ENCODE data around the gene AGBL4. TPM values are rescaled to one million over a fixed set of nuclear protein-coding genes. Genes with fewer than 3 reads are reported as not detected.
A peak's percentile ranks its signal among the peaks of the same experiment; 100 is the strongest.

The AGBL4 gene
- total RNA-seq, 1 experiment from 2014 or later, result 0.10 TPM

- H3K27me3 ChIP-seq, result 0 out of 2 replicates have a peak, but pooled peaks cover 4% of the 10 kb centered on the region
- no peaks in the 10 kb centered on the region for H3K36me3 ChIP-seq
- H3K9me3 ChIP-seq (replicated peaks), result no peaks in the 10 kb centered on the region
- H3K27ac ChIP-seq, result no peak overlapping the region
- no peaks in the 10 kb centered on the region for H3K4me1 ChIP-seq
- DNase-seq, result no peak
- no peak overlapping the region for H3K4me3 ChIP-seq
These were observed 1421.4 kb downstream of the AGBL4 start for GRCh38 chr1:48602349-48602748.

GRCh38 chr1:48600182-48600581 lies 1423.6 kb downstream of the AGBL4 start:
- H3K36me3 ChIP-seq, result no peaks in the 10 kb centered on the region
- H3K4me3 ChIP-seq, result no peak overlapping the region
- no peaks in the 10 kb centered on the region for H3K4me1 ChIP-seq
- H3K27me3 ChIP-seq, result peaks cover 15% of the 10 kb centered on the region
- no peaks in the 10 kb centered on the region for H3K9me3 ChIP-seq (replicated peaks)
- no peak overlapping the region for H3K27ac ChIP-seq
- DNase-seq, result no peak

- H3K4me1 ChIP-seq, result no peaks in the 10 kb centered on the region
- H3K27ac ChIP-seq, result no peak overlapping the region
These were observed 1426.1 kb downstream of the AGBL4 start for GRCh38 chr1:48597663-48598062.

DNA sequence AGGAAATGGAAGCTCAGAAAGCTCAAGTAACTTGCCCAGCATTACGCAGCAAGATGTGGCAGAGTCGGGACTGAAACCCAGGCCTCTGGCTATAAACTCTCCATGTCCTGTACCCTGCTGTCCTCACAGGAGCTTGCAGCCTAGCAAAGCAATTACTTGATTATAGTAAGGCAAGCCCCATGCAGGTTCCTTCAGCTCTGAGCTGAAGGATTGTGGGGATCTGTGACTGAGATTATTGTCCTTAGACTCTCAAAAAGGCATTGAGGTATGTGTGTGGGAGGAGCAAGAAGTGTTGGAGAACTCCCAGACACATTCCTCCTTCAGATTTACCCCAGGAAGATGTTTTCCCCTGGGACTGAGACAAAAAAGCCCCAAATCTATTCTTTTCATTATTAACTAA lies 1427.7 kb downstream of the AGBL4 start:
- H3K4me3 ChIP-seq, result no peak overlapping the region
- no peak for DNase-seq
- no peaks in the 10 kb centered on the region for H3K36me3 ChIP-seq
- H3K4me1 ChIP-seq, result no peaks in the 10 kb centered on the region
- no peaks in the 10 kb centered on the region for H3K9me3 ChIP-seq (replicated peaks)
- H3K27ac ChIP-seq, result no peak overlapping the region
- H3K27me3 ChIP-seq, result peaks cover 15% of the 10 kb centered on the region

More at GRCh38 chr1:48597663-48598062, 1426.1 kb downstream of the AGBL4 start:
- DNase-seq, result no peak
- no peaks in the 10 kb centered on the region for H3K9me3 ChIP-seq (replicated peaks)
- no peak overlapping the region for H3K4me3 ChIP-seq
- peaks cover 15% of the 10 kb centered on the region for H3K27me3 ChIP-seq
- H3K36me3 ChIP-seq, result no peaks in the 10 kb centered on the region

GRCh38 chr1:48595613-48596012 lies 1428.1 kb downstream of the AGBL4 start:
- H3K9me3 ChIP-seq (replicated peaks), result no peaks in the 10 kb centered on the region
- H3K36me3 ChIP-seq, result no peaks in the 10 kb centered on the region
- no peak overlapping the region for H3K27ac ChIP-seq
- H3K27me3 ChIP-seq, result peaks cover 15% of the 10 kb centered on the region
- no peaks in the 10 kb centered on the region for H3K4me1 ChIP-seq
- DNase-seq, result no peak
- H3K4me3 ChIP-seq, result no peak overlapping the region

- H3K9me3 ChIP-seq (replicated peaks), result no peaks in the 10 kb centered on the region
- no peak for DNase-seq
- no peaks in the 10 kb centered on the region for H3K36me3 ChIP-seq
- H3K4me1 ChIP-seq, result no peaks in the 10 kb centered on the region
- H3K27ac ChIP-seq, result no peak overlapping the region
- no peak overlapping the region for H3K4me3 ChIP-seq
- peaks cover 11% of the 10 kb centered on the region for H3K27me3 ChIP-seq
These were observed 1431.4 kb downstream of the AGBL4 start for GRCh38 chr1:48592330-48592729.

DNA sequence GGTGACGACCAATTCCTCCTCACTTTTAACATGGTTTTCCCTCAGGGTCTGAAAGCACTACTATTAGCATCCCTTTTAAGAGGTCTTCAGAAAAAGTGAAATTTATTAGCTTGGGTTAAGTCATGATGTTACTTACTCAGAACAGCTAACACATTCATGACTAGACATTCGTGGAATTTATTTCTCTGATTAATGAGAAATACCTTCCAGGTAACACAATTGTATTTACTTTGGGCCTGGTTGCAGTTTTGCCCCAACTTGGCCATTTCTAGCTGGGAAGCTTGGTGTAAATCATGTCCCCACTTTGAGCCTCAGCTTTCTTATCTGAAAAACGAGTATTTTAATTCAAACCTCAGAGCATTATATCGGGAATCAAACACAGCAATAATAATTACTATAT lies 1432.6 kb downstream of the AGBL4 start:
- H3K9me3 ChIP-seq (replicated peaks), result no peaks in the 10 kb centered on the region
- peaks cover 10% of the 10 kb centered on the region for H3K27me3 ChIP-seq
- no peaks in the 10 kb centered on the region for H3K4me1 ChIP-seq
- H3K4me3 ChIP-seq, result no peak overlapping the region
- DNase-seq, result no peak
- H3K36me3 ChIP-seq, result no peaks in the 10 kb centered on the region
- H3K27ac ChIP-seq, result no peak overlapping the region

DNA sequence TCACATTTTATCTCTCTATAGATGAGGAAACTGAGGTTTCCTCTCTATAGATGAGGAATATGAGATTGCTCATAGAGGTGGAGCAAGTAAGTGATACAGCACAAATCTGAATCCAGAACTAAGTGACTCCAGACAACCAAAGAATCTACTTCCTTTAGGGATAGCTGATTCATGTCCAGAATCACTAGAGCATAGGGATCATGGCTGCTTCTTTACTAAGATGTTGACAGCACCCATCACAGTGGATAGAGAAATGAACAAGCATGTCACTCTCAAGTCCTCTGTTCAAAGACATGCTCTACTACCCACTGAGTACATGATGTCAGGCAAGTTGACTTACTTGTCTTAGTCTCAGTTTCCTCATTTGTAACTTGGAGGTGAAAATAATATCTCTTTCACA lies 1435.7 kb downstream of the AGBL4 start:
- H3K27me3 ChIP-seq, result peaks cover 2% of the 10 kb centered on the region; the same call in 1 of the 2 replicates
- no peak for DNase-seq
- no peak overlapping the region for H3K4me3 ChIP-seq
- H3K9me3 ChIP-seq (replicated peaks), result no peaks in the 10 kb centered on the region
- H3K36me3 ChIP-seq, result no peaks in the 10 kb centered on the region
- H3K4me1 ChIP-seq, result no peaks in the 10 kb centered on the region
- no peak overlapping the region for H3K27ac ChIP-seq

- Histone ChIP-seq H3K4me1 (no peaks in the 10 kb centered on the region), H3K9me3 (replicated peaks) (no peaks in the 10 kb centered on the region), H3K27me3 (peaks cover 10% of the 10 kb centered on the region; the same call in 1 of the 2 replicates), H3K4me3 (no peak overlapping the region), H3K36me3 (no peaks in the 10 kb centered on the region), H3K27ac (no peak overlapping the region)
- no peak for DNase-seq
These were observed 1441.3 kb downstream of the AGBL4 start for GRCh38 chr1:48582408-48582807.

DNA sequence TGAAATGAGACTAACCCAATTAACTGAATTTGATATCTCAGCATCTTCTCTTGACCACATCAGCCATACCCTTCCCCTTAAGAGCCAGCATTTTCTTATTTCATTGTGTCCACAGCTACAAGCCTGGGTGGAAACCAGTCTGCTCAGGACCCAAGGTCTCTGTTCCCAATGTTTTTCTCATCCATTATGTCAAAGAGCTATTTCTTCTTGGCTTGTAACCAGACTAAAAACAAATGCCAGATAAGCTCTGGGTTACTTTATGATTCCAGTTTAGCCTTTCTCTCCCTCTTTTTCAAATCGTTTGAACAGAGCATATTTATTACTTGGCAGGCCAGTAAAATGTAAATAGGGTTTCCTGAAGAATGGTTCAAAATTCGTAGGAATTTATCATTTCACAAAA lies 1442.5 kb downstream of the AGBL4 start:
- H3K9me3 ChIP-seq (replicated peaks), result no peaks in the 10 kb centered on the region
- no peak for DNase-seq
- H3K36me3 ChIP-seq, result no peaks in the 10 kb centered on the region
- H3K4me1 ChIP-seq, result no peaks in the 10 kb centered on the region
- peaks cover 10% of the 10 kb centered on the region; the same call in 1 of the 2 replicates for H3K27me3 ChIP-seq
- H3K27ac ChIP-seq, result no peak overlapping the region
- no peak overlapping the region for H3K4me3 ChIP-seq

DNA sequence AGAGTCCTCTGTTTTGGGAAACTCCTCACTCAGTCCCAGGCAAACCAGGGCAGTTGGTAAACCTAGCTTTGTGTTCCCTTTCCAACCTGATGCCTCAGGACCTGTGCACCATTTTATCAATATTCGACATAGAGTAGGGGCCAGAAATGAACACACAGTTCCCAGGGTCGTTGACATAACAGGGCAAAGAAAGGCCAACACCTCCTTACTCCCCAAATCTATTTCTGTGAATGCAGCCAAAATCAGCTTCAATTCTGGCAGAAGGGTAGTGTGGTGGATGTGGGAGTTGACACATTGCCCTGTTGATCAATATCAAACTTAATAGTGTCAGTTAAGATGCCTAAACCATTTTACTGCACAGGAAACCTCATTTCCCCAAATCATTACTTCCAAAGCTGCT lies 1447.2 kb downstream of the AGBL4 start:
- Histone ChIP-seq H3K27ac (no peak overlapping the region), H3K27me3 (peaks cover 3% of the 10 kb centered on the region; the same call in 1 of the 2 replicates), H3K4me3 (no peak overlapping the region), H3K9me3 (replicated peaks) (no peaks in the 10 kb centered on the region), H3K4me1 (no peaks in the 10 kb centered on the region), H3K36me3 (no peaks in the 10 kb centered on the region)
- DNase-seq, result no peak

DNA sequence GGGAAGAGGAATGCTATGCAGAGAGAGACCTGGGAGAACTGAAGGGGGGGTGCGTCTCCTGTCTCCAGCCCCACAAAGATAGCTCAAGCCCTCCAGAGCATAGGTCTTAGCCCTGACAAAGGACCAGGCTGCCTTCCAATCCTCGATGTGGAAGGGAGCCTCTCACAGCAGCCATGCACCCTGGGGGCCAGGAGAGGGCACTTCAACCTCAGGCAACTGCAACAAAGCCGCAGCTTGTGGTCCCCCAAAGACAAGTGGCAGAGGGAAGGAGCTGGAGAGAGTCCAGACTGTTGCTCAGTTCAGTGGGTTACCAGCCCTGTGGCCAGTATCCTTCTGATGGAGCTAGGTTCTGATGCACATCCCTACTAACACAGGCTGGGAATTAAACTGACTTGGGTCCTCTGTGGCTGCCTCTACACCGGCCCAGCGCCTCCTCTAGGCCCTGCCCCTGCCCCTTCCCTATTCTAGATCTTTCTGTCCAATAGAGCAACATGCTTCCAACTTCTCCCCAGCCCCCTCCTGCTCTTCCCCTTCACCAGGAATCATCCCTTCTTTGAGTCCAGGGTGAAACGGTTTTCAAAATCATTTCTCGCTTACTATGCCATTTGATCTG lies 1451.0 kb downstream of the AGBL4 start:
- no peak overlapping the region for H3K4me3 ChIP-seq
- DNase-seq, result peak; percentile 51 to 72
- H3K9me3 ChIP-seq (replicated peaks), result no peaks in the 10 kb centered on the region
- no peaks in the 10 kb centered on the region for H3K4me1 ChIP-seq
- H3K27ac ChIP-seq, result no peak overlapping the region
- peaks cover 17% of the 10 kb centered on the region; the same call in 1 of the 2 replicates for H3K27me3 ChIP-seq
- H3K36me3 ChIP-seq, result no peaks in the 10 kb centered on the region

DNA sequence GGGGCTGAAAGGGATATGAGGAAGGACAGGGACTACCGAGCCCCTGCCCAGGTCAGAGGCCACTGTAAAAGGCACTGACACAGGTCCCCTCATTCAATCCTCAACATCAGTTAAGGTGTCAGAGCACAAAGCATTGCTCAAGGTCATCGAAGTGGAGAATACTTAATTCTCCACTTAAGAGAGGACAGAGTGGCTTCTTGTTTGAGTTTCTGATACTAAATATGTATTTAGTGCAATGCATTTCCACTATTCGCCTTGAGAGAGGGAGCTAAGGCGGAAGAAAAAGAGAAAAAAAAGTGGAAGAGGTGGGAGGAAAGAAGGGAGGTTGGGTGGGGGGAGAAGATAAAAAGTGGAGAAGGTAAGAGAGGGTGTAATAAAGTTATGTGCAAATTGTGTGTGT lies 1451.6 kb downstream of the AGBL4 start:
- peaks cover 17% of the 10 kb centered on the region; the same call in 1 of the 2 replicates for H3K27me3 ChIP-seq
- no peaks in the 10 kb centered on the region for H3K4me1 ChIP-seq
- no peak overlapping the region for H3K4me3 ChIP-seq

GRCh38 chr1:48571303-48571987 lies 1452.3 kb downstream of the AGBL4 start:
- Histone ChIP-seq H3K9me3 (replicated peaks) (no peaks in the 10 kb centered on the region), H3K27ac (no peak overlapping the region), H3K27me3 (peaks cover 17% of the 10 kb centered on the region; the same call in 1 of the 2 replicates), H3K4me3 (no peak overlapping the region), H3K4me1 (no peaks in the 10 kb centered on the region), H3K36me3 (no peaks in the 10 kb centered on the region)
- no peak for DNase-seq

More for the DNA sequence above, 1451.6 kb downstream of the AGBL4 start:
- Histone ChIP-seq H3K36me3 (no peaks in the 10 kb centered on the region), H3K27ac (no peak overlapping the region), H3K9me3 (replicated peaks) (no peaks in the 10 kb centered on the region)
- no peak for DNase-seq

DNA sequence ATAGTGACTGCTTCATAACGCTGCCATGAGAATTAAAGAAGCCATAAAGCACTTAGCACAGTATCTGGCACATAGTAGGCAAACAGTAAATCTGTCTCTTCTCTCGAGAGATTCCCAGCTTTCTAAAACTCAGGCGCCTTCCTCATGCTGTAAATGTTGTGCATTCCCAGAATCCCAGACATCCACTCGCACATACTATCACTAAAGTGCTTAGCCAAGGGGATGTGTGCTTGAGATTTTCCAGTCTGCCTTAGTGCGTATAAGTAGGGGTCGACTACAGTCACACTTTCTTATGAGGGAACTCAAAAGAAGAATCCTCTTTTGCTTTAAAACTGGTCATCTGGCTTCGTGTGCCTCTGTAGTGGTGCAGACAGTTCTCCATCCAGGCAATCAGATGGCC lies 1453.2 kb downstream of the AGBL4 start:
- Histone ChIP-seq H3K27me3 (peaks cover 17% of the 10 kb centered on the region; the same call in 1 of the 2 replicates), H3K27ac (no peak overlapping the region), H3K9me3 (replicated peaks) (no peaks in the 10 kb centered on the region), H3K4me1 (no peaks in the 10 kb centered on the region), H3K36me3 (no peaks in the 10 kb centered on the region), H3K4me3 (no peak overlapping the region)
- DNase-seq, result no peak

Data from SJCRH30 (cell line).